Left kidney (tissue), 2 donors: ENCODE data around the gene VSIR. TPM values are rescaled to one million over a fixed set of nuclear protein-coding genes. Genes with fewer than 3 reads are reported as not detected.

Source experiments
- DNase-seq: peaks from one replicate; pipeline ENCODE4 v3.0.0-alpha.2; 2013
- polyA plus RNA-seq: library from polyadenylated mRNA; unstranded; fragments of 120-200 nt; gene quantifications from one replicate; pipeline ENCODE4 v1.2.1, GENCODE V29; 2013; ENCODE audit not compliant: insufficient read length

The VSIR gene
- polyA plus RNA-seq, 1 donor = 6.3 TPM

GRCh38 chr10:71731791-71732190, 41.5 kb downstream of the VSIR start:
- no peak for DNase-seq

- peak; percentile 34 for DNase-seq
Observed at GRCh38 chr10:71729161-71729636, 44.1 kb downstream of the VSIR start.

GRCh38 chr10:71727738-71728737, 45.3 kb downstream of the VSIR start:
- no peak for DNase-seq

GRCh38 chr10:71727105-71727737, 46.1 kb downstream of the VSIR start:
- no peak for DNase-seq

- no peak for DNase-seq
Observed at GRCh38 chr10:71726580-71727104, 46.7 kb downstream of the VSIR start.

- no peak for DNase-seq
Observed at GRCh38 chr10:71725998-71726579, 47.2 kb downstream of the VSIR start.

- no peak for DNase-seq
Observed at GRCh38 chr10:71725249-71725648, 48.1 kb downstream of the VSIR start.

GRCh38 chr10:71724539-71724938, 48.8 kb downstream of the VSIR start:
- no peak for DNase-seq

- no peak for DNase-seq
Observed at GRCh38 chr10:71723311-71723710, 50.0 kb downstream of the VSIR start.

GRCh38 chr10:71722849-71723248, 50.5 kb downstream of the VSIR start:
- DNase-seq = no peak

GRCh38 chr10:71721313-71721712, 52.0 kb downstream of the VSIR start:
- DNase-seq = no peak

GRCh38 chr10:71720288-71720687, 53.0 kb downstream of the VSIR start:
- no peak for DNase-seq

- DNase-seq = no peak
Observed at GRCh38 chr10:71719464-71720201, 53.7 kb downstream of the VSIR start, which contains the start of gene C10orf105. Gene C10orf105 (minus strand): TSS chr10:71719778. CDS start chr10:71716337, 3,441 bp downstream.

- no peak for DNase-seq
Observed at GRCh38 chr10:71719042-71719441, 54.3 kb downstream of the VSIR start.

- no peak for DNase-seq
Observed at GRCh38 chr10:71718165-71718698, 55.1 kb downstream of the VSIR start.

- no peak for DNase-seq
Observed at GRCh38 chr10:71717551-71717951, 55.8 kb downstream of the VSIR start.

- no peak for DNase-seq
Observed at GRCh38 chr10:71717056-71717455, 56.3 kb downstream of the VSIR start.

GRCh38 chr10:71716426-71716825, 56.9 kb downstream of the VSIR start:
- DNase-seq = no peak

GRCh38 chr10:71715860-71716259, 57.5 kb downstream of the VSIR start:
- DNase-seq = no peak

GRCh38 chr10:71715026-71715425, 58.3 kb downstream of the VSIR start:
- no peak for DNase-seq

- no peak for DNase-seq
Observed at GRCh38 chr10:71714592-71714991, 58.7 kb downstream of the VSIR start.
